Chondrocyte (in vitro differentiated cells): ENCODE measurements around the gene RSF1. TPM values are rescaled to one million over a fixed set of nuclear protein-coding genes. Genes with fewer than 3 reads are reported as not detected.

ENCODE experiments used
- DNase-seq: peaks from one replicate; pipeline ENCODE4 v3.0.0; 2021; ENCODE audit warnings: mixed read lengths, low spot score
- H3K27ac Mint-ChIP-seq: one replicate; pipeline ENCODE4 v1.8.0; 2021; ENCODE audit warnings: mild to moderate bottlenecking, moderate library complexity, mixed read lengths; ENCODE audit not compliant: unreplicated experiment
- H3K27me3 Mint-ChIP-seq: 2 replicates; pipeline ENCODE4 v1.8.0; 2021; ENCODE audit warnings: low read depth, mixed read lengths
- H3K36me3 Mint-ChIP-seq: 2 replicates; pipeline ENCODE4 v1.8.0; 2021; ENCODE audit warnings: low read depth, mixed read lengths
- H3K4me1 Mint-ChIP-seq: 2 replicates; pipeline ENCODE4 v1.8.0; 2021; ENCODE audit warnings: low read depth, mild to moderate bottlenecking, mixed read lengths
- H3K4me3 Mint-ChIP-seq: one replicate; pipeline ENCODE4 v1.8.0; 2021; ENCODE audit warnings: mild to moderate bottlenecking, moderate library complexity, mixed read lengths; ENCODE audit not compliant: unreplicated experiment
- H3K9me3 Mint-ChIP-seq: 2 replicates; pipeline ENCODE4 v1.8.0; 2021; ENCODE audit warnings: low read depth, mixed read lengths
- CTCF ChIP-seq: fragments of 200-600 bp; sonication (generic); IDR thresholded peaks from 2 replicates; pipeline ENCODE4 v1.5.0; 2021; ENCODE audit warnings: antibody characterized with exemption, mild to moderate bottlenecking, moderate library complexity
- total RNA-seq: library from RNA; stranded (reverse); gene quantifications from 3 replicates; pipeline ENCODE4 v1.2.1, GENCODE V29; 2021

Gene RSF1
- total RNA-seq, 1 donor from 2014 or later, result 64.2 TPM

- no peak overlapping the region for H3K4me3 Mint-ChIP-seq
- no peaks in the 10 kb centered on the region for H3K27me3 Mint-ChIP-seq
- TF ChIP-seq CTCF, result no peak
- no peak for DNase-seq
- no peaks in the 10 kb centered on the region for H3K4me1 Mint-ChIP-seq
- peak overlapping the region; percentile 8 for H3K27ac Mint-ChIP-seq
- H3K9me3 Mint-ChIP-seq, result no peaks in the 10 kb centered on the region
- peaks cover 42% of the 10 kb centered on the region for H3K36me3 Mint-ChIP-seq
Observed at GRCh38 chr11:77677138-77677537, 143.4 kb downstream of the RSF1 start.

- no peak for DNase-seq
- Mint-ChIP-seq H3K4me1 (peaks cover 5% of the 10 kb centered on the region), H3K27me3 (no peaks in the 10 kb centered on the region), H3K27ac (no peak overlapping the region), H3K36me3 (peaks cover 63% of the 10 kb centered on the region), H3K4me3 (no peak overlapping the region), H3K9me3 (no peaks in the 10 kb centered on the region)
- no peak for TF ChIP-seq CTCF
Observed at GRCh38 chr11:77672264-77672663, 148.3 kb downstream of the RSF1 start.

- Mint-ChIP-seq H3K9me3 (no peaks in the 10 kb centered on the region), H3K4me3 (no peak overlapping the region), H3K27me3 (no peaks in the 10 kb centered on the region), H3K36me3 (peaks cover 51% of the 10 kb centered on the region), H3K4me1 (peaks cover 5% of the 10 kb centered on the region), H3K27ac (no peak overlapping the region)
- TF ChIP-seq CTCF, result no peak
- DNase-seq, result no peak
Observed at GRCh38 chr11:77669848-77670511, 150.5 kb downstream of the RSF1 start.

GRCh38 chr11:77668760-77669159 lies 151.8 kb downstream of the RSF1 start:
- no peak for TF ChIP-seq CTCF
- Mint-ChIP-seq H3K36me3 (peaks cover 48% of the 10 kb centered on the region), H3K4me1 (peaks cover 5% of the 10 kb centered on the region), H3K9me3 (no peaks in the 10 kb centered on the region), H3K27ac (no peak overlapping the region), H3K27me3 (no peaks in the 10 kb centered on the region), H3K4me3 (no peak overlapping the region)
- no peak for DNase-seq

GRCh38 chr11:77665240-77665965 lies 155.1 kb downstream of the RSF1 start:
- DNase-seq, result no peak
- Mint-ChIP-seq H3K4me1 (peaks cover 5% of the 10 kb centered on the region), H3K36me3 (peaks cover 30% of the 10 kb centered on the region), H3K27me3 (no peaks in the 10 kb centered on the region), H3K4me3 (no peak overlapping the region), H3K9me3 (no peaks in the 10 kb centered on the region), H3K27ac (no peak overlapping the region)
- TF ChIP-seq CTCF, result no peak
